ENCODE results near the gene INTS6.

DNA sequence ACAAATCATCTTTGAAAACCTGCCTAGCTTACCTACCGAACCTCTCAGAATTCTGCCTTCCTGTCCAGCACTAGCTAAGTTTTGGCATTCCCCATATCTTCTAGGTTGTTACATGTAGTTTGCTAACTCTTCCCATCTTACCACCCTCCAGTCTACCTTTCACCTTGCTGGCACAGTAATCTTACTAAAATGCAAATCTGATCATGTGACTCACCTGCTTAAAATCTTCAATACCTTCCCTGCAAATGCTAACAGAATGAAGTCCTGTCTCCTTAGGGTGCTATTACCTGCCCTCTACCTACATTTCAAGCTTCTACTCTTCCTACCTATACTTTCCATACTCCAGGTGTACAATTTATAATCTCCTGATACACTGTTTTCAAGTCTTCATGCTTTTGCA is 30.4 kb downstream of the INTS6 start:
- TF ChIP-seq, protein P1, sequence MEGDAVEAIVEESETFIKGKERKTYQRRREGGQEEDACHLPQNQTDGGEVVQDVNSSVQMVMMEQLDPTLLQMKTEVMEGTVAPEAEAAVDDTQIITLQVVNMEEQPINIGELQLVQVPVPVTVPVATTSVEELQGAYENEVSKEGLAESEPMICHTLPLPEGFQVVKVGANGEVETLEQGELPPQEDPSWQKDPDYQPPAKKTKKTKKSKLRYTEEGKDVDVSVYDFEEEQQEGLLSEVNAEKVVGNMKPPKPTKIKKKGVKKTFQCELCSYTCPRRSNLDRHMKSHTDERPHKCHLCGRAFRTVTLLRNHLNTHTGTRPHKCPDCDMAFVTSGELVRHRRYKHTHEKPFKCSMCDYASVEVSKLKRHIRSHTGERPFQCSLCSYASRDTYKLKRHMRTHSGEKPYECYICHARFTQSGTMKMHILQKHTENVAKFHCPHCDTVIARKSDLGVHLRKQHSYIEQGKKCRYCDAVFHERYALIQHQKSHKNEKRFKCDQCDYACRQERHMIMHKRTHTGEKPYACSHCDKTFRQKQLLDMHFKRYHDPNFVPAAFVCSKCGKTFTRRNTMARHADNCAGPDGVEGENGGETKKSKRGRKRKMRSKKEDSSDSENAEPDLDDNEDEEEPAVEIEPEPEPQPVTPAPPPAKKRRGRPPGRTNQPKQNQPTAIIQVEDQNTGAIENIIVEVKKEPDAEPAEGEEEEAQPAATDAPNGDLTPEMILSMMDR (IDR thresholded peaks at IDR 0.05) = no peak
- TF ChIP-seq POLR2A (IDR thresholded peaks at IDR 0.05) = no peak
